Neural progenitor cell (in vitro differentiated cells): ENCODE data around the gene GPR87.

ENCODE experiments used
- EZH2phosphoT487 ChIP-seq: fragments of 200-600 bp; sonication (generic); IDR thresholded peaks from 2 replicates; pipeline ENCODE4 v1.6.1; 2017; ENCODE audit warnings: antibody characterized with exemption
- TF ChIP-seq, protein P1 (sequence below): fragments of 200-600 bp; sonication (generic); IDR thresholded peaks from 2 replicates; pipeline ENCODE4 v1.5.1; 2017; ENCODE audit warnings: antibody characterized with exemption, mild to moderate bottlenecking

DNA sequence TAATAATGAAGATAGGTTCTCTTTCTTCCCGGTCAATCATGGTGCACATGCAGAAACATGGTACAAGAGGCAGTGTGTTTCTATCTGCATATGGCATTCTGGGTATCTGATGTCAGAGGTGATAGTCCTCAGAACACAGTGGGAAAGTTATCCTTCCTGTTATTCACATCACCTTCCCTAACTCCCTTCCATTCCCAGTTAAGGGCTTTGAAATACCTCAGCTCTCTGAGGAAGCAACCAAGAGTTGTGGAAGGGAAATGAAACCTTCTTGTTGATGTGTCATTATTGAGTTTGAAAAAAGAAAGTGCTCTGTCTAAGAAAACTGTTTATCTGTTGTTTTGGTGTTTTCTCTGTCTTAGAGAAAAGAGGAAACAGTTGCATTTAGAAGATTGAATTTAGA is 34.6 kb upstream of the GPR87 start:
- TF ChIP-seq, protein P1, sequence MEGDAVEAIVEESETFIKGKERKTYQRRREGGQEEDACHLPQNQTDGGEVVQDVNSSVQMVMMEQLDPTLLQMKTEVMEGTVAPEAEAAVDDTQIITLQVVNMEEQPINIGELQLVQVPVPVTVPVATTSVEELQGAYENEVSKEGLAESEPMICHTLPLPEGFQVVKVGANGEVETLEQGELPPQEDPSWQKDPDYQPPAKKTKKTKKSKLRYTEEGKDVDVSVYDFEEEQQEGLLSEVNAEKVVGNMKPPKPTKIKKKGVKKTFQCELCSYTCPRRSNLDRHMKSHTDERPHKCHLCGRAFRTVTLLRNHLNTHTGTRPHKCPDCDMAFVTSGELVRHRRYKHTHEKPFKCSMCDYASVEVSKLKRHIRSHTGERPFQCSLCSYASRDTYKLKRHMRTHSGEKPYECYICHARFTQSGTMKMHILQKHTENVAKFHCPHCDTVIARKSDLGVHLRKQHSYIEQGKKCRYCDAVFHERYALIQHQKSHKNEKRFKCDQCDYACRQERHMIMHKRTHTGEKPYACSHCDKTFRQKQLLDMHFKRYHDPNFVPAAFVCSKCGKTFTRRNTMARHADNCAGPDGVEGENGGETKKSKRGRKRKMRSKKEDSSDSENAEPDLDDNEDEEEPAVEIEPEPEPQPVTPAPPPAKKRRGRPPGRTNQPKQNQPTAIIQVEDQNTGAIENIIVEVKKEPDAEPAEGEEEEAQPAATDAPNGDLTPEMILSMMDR, result no peak
- no peak for TF ChIP-seq EZH2phosphoT487
